ENCODE results near the gene PLA2G4F. TPM values are rescaled to one million over a fixed set of nuclear protein-coding genes. Genes with fewer than 3 reads are reported as not detected.
A peak's percentile ranks its signal among the peaks of the same experiment; 100 is the strongest.

The PLA2G4F gene
- total RNA-seq, 4 donors from 2014 or later: 7.4 to 45.2 (median 36.6) TPM

- Histone ChIP-seq H3K36me3 (peaks cover 0 to 8% (median 0%) of the 10 kb centered on the region in 3 donors), H3K4me1 (no peaks in the 10 kb centered on the region), H3K27ac (no peak overlapping the region), H3K4me3 (no peak overlapping the region), H3K27me3 (no peaks in the 10 kb centered on the region), H3K9me3 (no peaks in the 10 kb centered on the region)
- TF ChIP-seq CTCF (IDR thresholded peaks at IDR 0.05): no peak
- no peak for TF ChIP-seq POLR2A (IDR thresholded peaks at IDR 0.05)
- peak in 1 of 3 donors; percentile 34 for DNase-seq
Observed at GRCh38 chr15:42154212-42154941, 2.1 kb downstream of the PLA2G4F start.

- DNase-seq: peak in 1 of 3 donors; percentile 34
- Histone ChIP-seq H3K9me3 (no peaks in the 10 kb centered on the region), H3K27ac (no peak overlapping the region), H3K27me3 (no peaks in the 10 kb centered on the region), H3K4me3 (no peak overlapping the region), H3K36me3 (peaks cover 0 to 2% (median 0%) of the 10 kb centered on the region in 3 donors), H3K4me1 (no peaks in the 10 kb centered on the region)
- TF ChIP-seq CTCF (IDR thresholded peaks at IDR 0.05) (no peak), POLR2A (IDR thresholded peaks at IDR 0.05) (no peak)
Observed at GRCh38 chr15:42153874-42154211, 2.6 kb downstream of the PLA2G4F start.

- Histone ChIP-seq H3K9me3 (no peaks in the 10 kb centered on the region), H3K4me1 (no peaks in the 10 kb centered on the region), H3K36me3 (no peaks in the 10 kb centered on the region), H3K4me3 (no peak overlapping the region), H3K27ac (no peak overlapping the region), H3K27me3 (no peaks in the 10 kb centered on the region)
- TF ChIP-seq CTCF (IDR thresholded peaks at IDR 0.05) (no peak), POLR2A (IDR thresholded peaks at IDR 0.05) (no peak)
- DNase-seq: peak in 1 of 3 donors; percentile 27
Observed at GRCh38 chr15:42152921-42153698, 3.3 kb downstream of the PLA2G4F start.

- Histone ChIP-seq H3K4me3 (no peak overlapping the region), H3K27ac (no peak overlapping the region), H3K27me3 (no peaks in the 10 kb centered on the region), H3K4me1 (no peaks in the 10 kb centered on the region), H3K36me3 (no peaks in the 10 kb centered on the region), H3K9me3 (no peaks in the 10 kb centered on the region)
- no peak for TF ChIP-seq POLR2A (IDR thresholded peaks at IDR 0.05)
- no peak for TF ChIP-seq CTCF (IDR thresholded peaks at IDR 0.05)
- DNase-seq: peak in 1 of 3 donors; percentile 40
Observed at GRCh38 chr15:42152196-42152920, 4.1 kb downstream of the PLA2G4F start.

GRCh38 chr15:42151736-42152135, 4.7 kb downstream of the PLA2G4F start:
- Histone ChIP-seq H3K4me3 (no peak overlapping the region), H3K27ac (no peak overlapping the region)
- DNase-seq: peak in 1 of 3 donors; percentile 31

More at GRCh38 chr15:42151736-42152135, 4.7 kb downstream of the PLA2G4F start:
- no peaks in the 10 kb centered on the region for H3K36me3 ChIP-seq
- H3K4me1 ChIP-seq: no peaks in the 10 kb centered on the region
- H3K27me3 ChIP-seq: no peaks in the 10 kb centered on the region
- H3K9me3 ChIP-seq: no peaks in the 10 kb centered on the region
- TF ChIP-seq POLR2A (IDR thresholded peaks at IDR 0.05) (no peak), CTCF (IDR thresholded peaks at IDR 0.05) (no peak)
